Ovary (tissue), 9 donors: ENCODE measurements around the gene GUCY1B1. TPM values are rescaled to one million over a fixed set of nuclear protein-coding genes. Genes with fewer than 3 reads are reported as not detected.

ENCODE experiments used
- DNase-seq, 5 donors: peaks; one replicate each; pipeline ENCODE4 v3.0.0-alpha.2; 2019 to 2020
- H3K27ac ChIP-seq, 2 donors: fragments of 200-600 bp; one replicate each; pipeline versions ENCODE4 v1.5.1 to v1.8.0; 2019 to 2022
- H3K27me3 ChIP-seq: fragments of 200-600 bp; one replicate; pipeline ENCODE4 v1.8.0; 2022
- H3K36me3 ChIP-seq: fragments of 200-600 bp; sonication (generic); one replicate; pipeline ENCODE4 v1.5.1; 2019
- H3K4me1 ChIP-seq: one replicate; pipeline ENCODE4 v1.8.1; 2013; ENCODE audit warnings: mild to moderate bottlenecking, moderate library complexity; ENCODE audit not compliant: insufficient read depth
- H3K4me3 ChIP-seq: fragments of 200-600 bp; sonication (generic); one replicate; pipeline ENCODE4 v1.5.1; 2017
- H3K9me3 ChIP-seq, 2 donors: fragments of 200-600 bp in 1 of 2; sonication (generic) in 1 of 2; one replicate each; pipeline versions ENCODE4 v1.5.1 to v1.8.1; 2013 to 2019; ENCODE audit warnings: mild to moderate bottlenecking in 1 of 2, moderate library complexity in 1 of 2
- EP300 ChIP-seq: sonication (generic); formaldehyde crosslinking; IDR thresholded peaks from one replicate; pipeline ENCODE4 v1.6.1; 2017; ENCODE audit warnings: antibody characterized with exemption
- POLR2A ChIP-seq: fragments of 450-650 bp; IDR thresholded peaks from one replicate; pipeline ENCODE4 v1.6.1; 2017; ENCODE audit warnings: antibody characterized with exemption, mild to moderate bottlenecking, moderate library complexity
- WGBS, 3 donors: extraction: QIAGEN DNeasy Blood & Tissue Kit in 1 of 3; methylation state at CpG; one replicate each; pipeline versions ENCODE4 v1.1.5 to v1.1.7; 2013 to 2017; 5-methylcytosine and 5-hydroxymethylcytosine counted together
- intact Hi-C, 4 donors: fragments of 100-400 bp; cut with DNase I; formaldehyde crosslinking; loops; one replicate each; pipeline versions ENCODE4 v1.11.0 to v1.15.1; 2022 to 2023
- polyA plus RNA-seq, 2 donors: library from polyadenylated mRNA; stranded (reverse); fragments of 200-250 nt in 1 of 2; fragments of 350-450 nt in 1 of 2; fragmentation: Illumina TruSeq in 1 of 2; extraction: RNeasy Lipid Tissue Mini Kit (QIAGEN cat#74804) in 1 of 2; gene quantifications; one replicate each; pipeline ENCODE4 v1.2.3, GENCODE V29; 2013 to 2014
- total RNA-seq, 7 donors: library from RNA; depleted of rRNA in 2 of 7; stranded (reverse); fragments of >200 nt in 2 of 7; fragmentation: NEBNext Ultra II Directional in 3 of 7; extraction: Animal tissue kit (Norgen Biotek cat#: 25700) in 3 of 7; gene quantifications; one replicate each; pipeline versions ENCODE4 v1.1.0 to v1.2.4, GENCODE V29; 2016 to 2023
- TF ChIP-seq, protein P1 (sequence below), 3 donors: fragments of 450-650 bp in 2 of 3; fragments of 200-600 bp in 1 of 3; IDR thresholded peaks; one replicate each; pipeline versions ENCODE4 v1.5.1 to v1.8.0; 2016 to 2022; ENCODE audit warnings: antibody characterized with exemption in 3 of 3, mild to moderate bottlenecking in 1 of 3
- donor health status: DM: no; HTN: no; CAD: no; lungs with moderate emphysema.
- donor health status: DM: no; HTN: no; CAD: no.
- donor health status: Bipolar disorder and iron deficiency.
- donor health status: DM: yes; HTN: yes; CAD: no.
- donor health status: DM: no; HTN: no; CAD: no.
- donor health status: DM: yes; HTN: yes; CAD: no.

The GUCY1B1 gene
- total and polyA plus RNA-seq, 9 donors, result 3.6 to 17.9 (median 6.2) TPM

GRCh38 chr4:155799116-155799793 is 40.4 kb downstream of the GUCY1B1 start:
- TF ChIP-seq POLR2A (no peak), EP300 (no peak)
- TF ChIP-seq, protein P1, sequence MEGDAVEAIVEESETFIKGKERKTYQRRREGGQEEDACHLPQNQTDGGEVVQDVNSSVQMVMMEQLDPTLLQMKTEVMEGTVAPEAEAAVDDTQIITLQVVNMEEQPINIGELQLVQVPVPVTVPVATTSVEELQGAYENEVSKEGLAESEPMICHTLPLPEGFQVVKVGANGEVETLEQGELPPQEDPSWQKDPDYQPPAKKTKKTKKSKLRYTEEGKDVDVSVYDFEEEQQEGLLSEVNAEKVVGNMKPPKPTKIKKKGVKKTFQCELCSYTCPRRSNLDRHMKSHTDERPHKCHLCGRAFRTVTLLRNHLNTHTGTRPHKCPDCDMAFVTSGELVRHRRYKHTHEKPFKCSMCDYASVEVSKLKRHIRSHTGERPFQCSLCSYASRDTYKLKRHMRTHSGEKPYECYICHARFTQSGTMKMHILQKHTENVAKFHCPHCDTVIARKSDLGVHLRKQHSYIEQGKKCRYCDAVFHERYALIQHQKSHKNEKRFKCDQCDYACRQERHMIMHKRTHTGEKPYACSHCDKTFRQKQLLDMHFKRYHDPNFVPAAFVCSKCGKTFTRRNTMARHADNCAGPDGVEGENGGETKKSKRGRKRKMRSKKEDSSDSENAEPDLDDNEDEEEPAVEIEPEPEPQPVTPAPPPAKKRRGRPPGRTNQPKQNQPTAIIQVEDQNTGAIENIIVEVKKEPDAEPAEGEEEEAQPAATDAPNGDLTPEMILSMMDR (IDR thresholded peaks at IDR 0.05), result no peak
- no peaks in the 10 kb centered on the region for H3K27me3 ChIP-seq
- H3K9me3 ChIP-seq, result no peaks in the 10 kb centered on the region
- no peaks in the 10 kb centered on the region for H3K36me3 ChIP-seq
- H3K27ac ChIP-seq, result no peak overlapping the region
- H3K4me3 ChIP-seq, result no peak overlapping the region
- H3K4me1 ChIP-seq, result no peaks in the 10 kb centered on the region
- 68 to 71% (median 70%) methylated on average over 5 of the region's 5 CpGs for WGBS, 3 donors
- DNase-seq, result no peak
- intact Hi-C loops, result loop anchor here in 1 of 4 donors (10.0 kb wide), 1 partner anchor 1246 kb away; no protein-coding TSS in a partner anchor

GRCh38 chr4:155799794-155800123 is 40.9 kb downstream of the GUCY1B1 start:
- intact Hi-C loops, result loop anchor here in 1 of 4 donors (10.0 kb wide), 1 partner anchor 1245 kb away; no protein-coding TSS in a partner anchor
- H3K36me3 ChIP-seq, result no peaks in the 10 kb centered on the region
- no peaks in the 10 kb centered on the region for H3K4me1 ChIP-seq
- H3K27me3 ChIP-seq, result no peaks in the 10 kb centered on the region
- no peaks in the 10 kb centered on the region for H3K9me3 ChIP-seq
- no peak overlapping the region for H3K27ac ChIP-seq
- no peak for TF ChIP-seq EP300
- TF ChIP-seq POLR2A, result no peak
- no peak overlapping the region for H3K4me3 ChIP-seq
- 83 to 91% (median 86%) methylated on average over 8 of the region's 8 CpGs for WGBS, 3 donors
- DNase-seq, result no peak

GRCh38 chr4:155800685-155801343 is 42.0 kb downstream of the GUCY1B1 start:
- Histone ChIP-seq H3K27ac (no peak overlapping the region), H3K9me3 (no peaks in the 10 kb centered on the region), H3K4me1 (no peaks in the 10 kb centered on the region), H3K36me3 (no peaks in the 10 kb centered on the region), H3K27me3 (no peaks in the 10 kb centered on the region), H3K4me3 (no peak overlapping the region)
- intact Hi-C loops, result no loop called here
- DNase-seq, result no peak
- WGBS, 3 donors, result 79 to 83% (median 81%) methylated on average over 7 of the region's 7 CpGs
- TF ChIP-seq EP300, result no peak
- TF ChIP-seq, protein P1 (IDR thresholded peaks at IDR 0.05), result no peak
- TF ChIP-seq POLR2A, result no peak

- Histone ChIP-seq H3K4me1 (no peaks in the 10 kb centered on the region), H3K4me3 (no peak overlapping the region), H3K9me3 (no peaks in the 10 kb centered on the region), H3K36me3 (no peaks in the 10 kb centered on the region), H3K27ac (no peak overlapping the region), H3K27me3 (no peaks in the 10 kb centered on the region)
- TF ChIP-seq EP300 (no peak), POLR2A (no peak)
- TF ChIP-seq, protein P1 (IDR thresholded peaks at IDR 0.05), result no peak
- WGBS, 3 donors, result 71 to 86% (median 85%) methylated on average over 9 of the region's 9 CpGs
- intact Hi-C loops, result no loop called here
- no peak for DNase-seq
Observed at GRCh38 chr4:155802190-155802959, 43.6 kb downstream of the GUCY1B1 start.
